GM10248 (cell line): ENCODE measurements around the gene PAX3.

ENCODE experiments used
- CTCF ChIA-PET: fragments of 300-600 bp; sonication (Branson Sonifier 250); formaldehyde crosslinking; extraction: SDS; loops from one replicate; lab custom pipeline; 2021; ENCODE audit warnings: antibody characterized with exemption; lab: Yijun Ruan, JAX
- POLR2A ChIA-PET: fragments of 350-650 bp; sonication (Branson Sonifier 250); formaldehyde crosslinking; extraction: SDS; loops from one replicate; lab custom pipeline; 2020; ENCODE audit warnings: antibody characterized with exemption; lab: Yijun Ruan, JAX
- DNase-seq: peaks from one replicate; pipeline ENCODE4 v3.0.0; 2012; ENCODE audit errors: extremely low spot score
- TF ChIP-seq, protein P1 (sequence below): IDR thresholded peaks from 2 replicates; pipeline ENCODE4 v1.5.1; 2012; ENCODE audit warnings: mild to moderate bottlenecking, low read depth; ENCODE audit errors: extremely low read depth, missing control alignments, control extremely low read depth

PAX3 gene

DNA sequence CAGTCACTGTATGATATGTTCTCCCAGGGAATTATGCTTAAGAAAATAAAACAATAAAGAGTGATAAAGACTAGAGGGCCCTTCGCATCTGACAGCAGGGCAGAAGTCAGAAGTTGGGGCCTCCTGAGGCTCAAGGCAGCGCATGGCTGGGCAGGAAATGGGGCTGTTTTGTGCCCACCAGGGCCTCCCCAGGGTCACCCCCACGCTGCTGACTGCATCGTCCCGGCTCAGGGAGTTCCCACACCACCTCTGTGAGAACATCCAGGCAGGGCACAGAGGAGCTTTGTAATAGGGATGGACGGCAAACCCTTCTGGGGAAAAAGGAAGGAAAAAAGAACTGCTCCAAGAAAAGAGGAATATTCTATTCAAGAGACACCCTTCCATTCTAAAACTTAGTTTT is 41.2 kb downstream of the PAX3 start:
- TF ChIP-seq, protein P1, sequence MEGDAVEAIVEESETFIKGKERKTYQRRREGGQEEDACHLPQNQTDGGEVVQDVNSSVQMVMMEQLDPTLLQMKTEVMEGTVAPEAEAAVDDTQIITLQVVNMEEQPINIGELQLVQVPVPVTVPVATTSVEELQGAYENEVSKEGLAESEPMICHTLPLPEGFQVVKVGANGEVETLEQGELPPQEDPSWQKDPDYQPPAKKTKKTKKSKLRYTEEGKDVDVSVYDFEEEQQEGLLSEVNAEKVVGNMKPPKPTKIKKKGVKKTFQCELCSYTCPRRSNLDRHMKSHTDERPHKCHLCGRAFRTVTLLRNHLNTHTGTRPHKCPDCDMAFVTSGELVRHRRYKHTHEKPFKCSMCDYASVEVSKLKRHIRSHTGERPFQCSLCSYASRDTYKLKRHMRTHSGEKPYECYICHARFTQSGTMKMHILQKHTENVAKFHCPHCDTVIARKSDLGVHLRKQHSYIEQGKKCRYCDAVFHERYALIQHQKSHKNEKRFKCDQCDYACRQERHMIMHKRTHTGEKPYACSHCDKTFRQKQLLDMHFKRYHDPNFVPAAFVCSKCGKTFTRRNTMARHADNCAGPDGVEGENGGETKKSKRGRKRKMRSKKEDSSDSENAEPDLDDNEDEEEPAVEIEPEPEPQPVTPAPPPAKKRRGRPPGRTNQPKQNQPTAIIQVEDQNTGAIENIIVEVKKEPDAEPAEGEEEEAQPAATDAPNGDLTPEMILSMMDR: no peak
- POLR2A ChIA-PET: no interaction called here
- CTCF ChIA-PET: no interaction called here
- no peak for DNase-seq

DNA sequence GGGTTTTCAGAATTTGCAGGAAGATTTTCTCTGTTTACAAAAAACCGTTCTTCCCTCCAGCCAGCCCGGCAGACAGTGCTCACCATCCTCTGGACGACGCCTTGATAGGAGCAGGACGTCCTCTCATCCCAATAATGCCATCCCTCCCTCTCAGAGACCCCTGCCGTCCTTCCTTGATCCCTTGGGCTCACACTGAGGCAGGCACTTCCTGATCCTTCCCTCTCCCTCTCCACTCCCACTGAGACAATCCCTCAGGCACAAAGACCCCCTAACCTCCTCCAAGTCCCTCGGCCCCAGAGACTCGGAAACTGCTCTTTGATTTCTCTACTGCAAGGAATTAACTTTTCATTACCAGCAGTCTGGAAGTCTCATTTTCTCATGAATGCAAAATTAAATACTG is 42.5 kb downstream of the PAX3 start:
- ChIA-PET CTCF (interaction anchor here (1.0 to 1.8 kb wide), 2 partner anchors 8 to 13 kb away, joined by 3 to 5 read pairs; no protein-coding TSS in a partner anchor), POLR2A (no interaction called here)
- TF ChIP-seq, protein P1: no peak
- DNase-seq: no peak

DNA sequence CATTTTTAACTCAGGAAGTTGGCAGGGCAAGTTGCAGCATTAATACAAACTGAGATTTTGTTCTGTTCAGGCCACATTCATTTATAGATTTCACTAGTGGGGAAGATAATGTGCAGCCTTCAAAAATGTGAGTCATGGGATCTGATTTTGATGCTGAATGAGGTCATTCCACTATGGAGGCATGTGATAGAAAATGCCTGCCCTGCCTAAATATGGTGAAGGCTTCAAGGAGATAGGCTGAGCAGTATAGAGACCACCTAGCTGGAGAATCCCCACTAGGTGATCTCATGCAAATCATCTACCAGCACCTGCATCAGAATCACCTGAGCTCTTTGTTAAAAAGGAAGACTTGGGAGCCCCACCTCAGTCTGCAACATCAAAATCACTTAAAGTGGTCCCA is 43.7 kb downstream of the PAX3 start:
- POLR2A ChIA-PET: no interaction called here

DNA sequence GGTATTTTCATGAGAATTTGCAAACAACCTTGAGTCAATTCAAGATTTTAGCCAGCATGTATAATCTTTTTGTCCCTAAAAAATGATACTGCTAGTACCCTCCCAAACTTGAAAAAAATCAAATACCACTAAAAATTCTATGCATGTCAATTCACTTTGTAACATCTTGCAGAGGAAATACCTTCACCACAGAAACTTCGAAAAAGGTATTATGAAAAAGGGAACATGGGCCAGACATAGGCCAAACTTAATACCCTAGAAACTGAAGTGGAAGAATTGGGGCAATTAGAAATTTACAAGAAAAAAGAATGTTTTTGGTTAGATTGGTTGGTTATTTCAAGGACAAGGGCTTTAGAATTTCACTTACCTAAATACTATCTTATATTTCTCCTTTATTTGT is 48.5 kb downstream of the PAX3 start:
- TF ChIP-seq, protein P1: no peak
- POLR2A ChIA-PET: no interaction called here
- CTCF ChIA-PET: no interaction called here
- no peak for DNase-seq

More for the DNA sequence above, 43.7 kb downstream of the PAX3 start:
- TF ChIP-seq, protein P1: no peak
- CTCF ChIA-PET: interaction anchor here (1.1 to 1.8 kb wide), 3 partner anchors 11 to 50 kb away, joined by 3 to 5 read pairs (median 4); no protein-coding TSS in a partner anchor
- no peak for DNase-seq

DNA sequence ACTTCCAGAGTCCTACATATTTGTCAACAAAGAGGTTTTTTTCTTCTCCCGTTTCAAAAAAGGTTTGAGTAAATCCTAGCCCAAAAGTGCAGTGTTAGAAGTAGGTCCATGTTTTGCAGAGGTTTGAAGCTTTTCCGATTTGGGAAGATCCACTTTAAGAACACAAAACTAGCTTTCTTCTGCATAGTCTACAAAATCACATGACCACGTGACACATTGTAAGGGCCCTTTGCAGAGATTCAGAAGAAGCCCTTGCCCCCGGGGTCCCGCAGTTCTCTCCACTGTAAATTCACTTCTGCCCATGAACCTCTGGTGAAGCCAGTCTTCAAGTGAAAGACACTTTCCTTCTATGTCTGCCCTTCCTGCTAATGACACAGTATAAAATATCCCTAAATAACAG is 49.4 kb downstream of the PAX3 start:
- no peak for DNase-seq
- ChIA-PET CTCF (no interaction called here), POLR2A (no interaction called here)
- TF ChIP-seq, protein P1: no peak

DNA sequence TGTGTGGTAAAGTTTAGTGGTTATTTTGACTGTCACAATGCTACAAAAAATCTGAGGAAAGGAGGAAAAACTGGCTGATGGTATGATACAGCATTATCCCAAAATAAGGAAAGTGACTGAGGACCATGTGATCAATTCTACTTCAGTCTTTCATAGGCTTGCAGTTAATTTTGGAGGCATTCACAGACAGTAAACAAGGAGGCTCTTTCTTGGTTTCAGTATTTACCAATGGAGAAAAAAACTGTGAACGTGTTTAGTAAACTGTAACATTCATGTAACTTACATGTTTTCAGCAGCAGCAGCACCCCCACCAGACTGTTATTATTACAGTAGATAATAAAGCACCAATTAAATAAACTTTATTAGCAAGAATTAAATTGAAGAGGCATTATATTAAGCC is 50.0 kb downstream of the PAX3 start:
- DNase-seq: no peak
- POLR2A ChIA-PET: no interaction called here
- CTCF ChIA-PET: no interaction called here
- TF ChIP-seq, protein P1: no peak

DNA sequence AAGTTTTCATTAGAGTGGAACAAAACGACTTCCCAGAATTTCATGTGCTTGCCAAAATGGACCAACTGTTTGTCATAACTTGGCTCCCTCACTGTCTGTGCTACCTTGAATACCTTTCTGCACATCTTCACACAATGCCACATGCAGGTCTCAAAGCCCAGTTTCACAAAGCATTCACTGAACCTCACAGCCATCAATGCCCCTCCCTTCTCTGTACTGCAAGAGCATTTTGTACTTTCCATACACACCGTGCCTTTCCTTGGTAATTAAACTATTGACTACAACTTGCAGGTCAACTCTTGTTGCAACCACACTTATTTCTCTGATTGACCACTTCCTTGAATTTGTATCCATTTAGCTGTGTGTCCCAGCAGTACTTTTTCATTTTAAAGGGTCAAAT is 50.5 kb downstream of the PAX3 start:
- ChIA-PET POLR2A (no interaction called here), CTCF (interaction anchor here (1.0 kb wide), 1 partner anchor 9 kb away, joined by 3 read pairs; no protein-coding TSS in a partner anchor)
- TF ChIP-seq, protein P1: no peak
- no peak for DNase-seq
